DMS114 treated with DMSO at 0.1 percent for 48 hours (cell line): Measurements from ENCODE around the gene HCN3.

ENCODE experiments used
- DNase-seq: peaks from one replicate; lab custom pipeline; 2025; ENCODE audit not compliant: unreplicated experiment; lab: John Stamatoyannopoulos, UW

The HCN3 gene

GRCh38 chr1:155254228-155254713 lies 23.0 kb upstream of the HCN3 start:
- DNase-seq, result no peak

GRCh38 chr1:155254714-155255242 lies 22.5 kb upstream of the HCN3 start:
- DNase-seq, result no peak

- peak; percentile 88 for DNase-seq
Observed at GRCh38 chr1:155255243-155256007, 21.8 kb upstream of the HCN3 start, which contains the start of gene ENTREP3. Gene ENTREP3 (minus strand): TSS chr1:155255483. CDS start chr1:155254877, 606 bp downstream.

GRCh38 chr1:155256058-155256852 lies 21.0 kb upstream of the HCN3 start:
- no peak for DNase-seq

GRCh38 chr1:155260276-155260675 lies 17.0 kb upstream of the HCN3 start:
- no peak for DNase-seq

GRCh38 chr1:155261493-155261851 lies 15.8 kb upstream of the HCN3 start:
- no peak for DNase-seq

GRCh38 chr1:155261852-155262673 lies 15.2 kb upstream of the HCN3 start, which contains the start of gene SCAMP3:
Gene SCAMP3 (minus strand): TSS chr1:155262360. CDS start chr1:155262151, 209 bp downstream.
- DNase-seq, result peak; percentile 100

- DNase-seq, result no peak
Observed at GRCh38 chr1:155263067-155263466, 14.2 kb upstream of the HCN3 start.

- no peak for DNase-seq
Observed at GRCh38 chr1:155266553-155266952, 10.7 kb upstream of the HCN3 start.

- DNase-seq, result no peak
Observed at GRCh38 chr1:155267373-155267772, 9.9 kb upstream of the HCN3 start.

- no peak for DNase-seq
Observed at GRCh38 chr1:155268630-155269029, 8.6 kb upstream of the HCN3 start.

- no peak for DNase-seq
Observed at GRCh38 chr1:155269381-155269780, 7.9 kb upstream of the HCN3 start.

- peak; percentile 67 for DNase-seq
Observed at GRCh38 chr1:155272466-155273342, 4.6 kb upstream of the HCN3 start.

GRCh38 chr1:155273343-155274245 lies 3.7 kb upstream of the HCN3 start, which contains the start of gene CLK2:
Gene CLK2 (minus strand): TSS chr1:155273504. CDS start chr1:155270977, 2,527 bp downstream.
- peak; percentile 95 for DNase-seq

GRCh38 chr1:155277902-155278688 lies 832 bp downstream of the HCN3 start:
- peak; percentile 51 for DNase-seq

- no peak for DNase-seq
Observed at GRCh38 chr1:155278689-155279160, 1.5 kb downstream of the HCN3 start.

- no peak for DNase-seq
Observed at GRCh38 chr1:155279268-155279667, 2.0 kb downstream of the HCN3 start.
